Panc1 (cell line): Measurements from ENCODE around the gene DCUN1D3.

Experiments
- POLR2AphosphoS5 ChIP-seq: IDR thresholded peaks from 2 replicates; pipeline ENCODE4 v1.6.1; 2012; ENCODE audit warnings: mild to moderate bottlenecking, low read depth, low read length, moderate library complexity
- TF ChIP-seq, protein P1 (sequence below), 2 experiments: IDR thresholded peaks; 2 replicates each; pipeline ENCODE4 v1.6.1; 2011 to 2012; ENCODE audit warnings: low read depth in 2 of 2, control low read depth in 1 of 2, low read length in 1 of 2, mild to moderate bottlenecking in 1 of 2, moderate library complexity in 1 of 2; ENCODE audit not compliant: insufficient read depth in 1 of 2
- TF ChIP-seq, protein P2 (sequence below): fragments of 450-650 bp; IDR thresholded peaks from 2 replicates; pipeline ENCODE4 v1.5.1; 2017; ENCODE audit warnings: mild to moderate bottlenecking

DNA sequence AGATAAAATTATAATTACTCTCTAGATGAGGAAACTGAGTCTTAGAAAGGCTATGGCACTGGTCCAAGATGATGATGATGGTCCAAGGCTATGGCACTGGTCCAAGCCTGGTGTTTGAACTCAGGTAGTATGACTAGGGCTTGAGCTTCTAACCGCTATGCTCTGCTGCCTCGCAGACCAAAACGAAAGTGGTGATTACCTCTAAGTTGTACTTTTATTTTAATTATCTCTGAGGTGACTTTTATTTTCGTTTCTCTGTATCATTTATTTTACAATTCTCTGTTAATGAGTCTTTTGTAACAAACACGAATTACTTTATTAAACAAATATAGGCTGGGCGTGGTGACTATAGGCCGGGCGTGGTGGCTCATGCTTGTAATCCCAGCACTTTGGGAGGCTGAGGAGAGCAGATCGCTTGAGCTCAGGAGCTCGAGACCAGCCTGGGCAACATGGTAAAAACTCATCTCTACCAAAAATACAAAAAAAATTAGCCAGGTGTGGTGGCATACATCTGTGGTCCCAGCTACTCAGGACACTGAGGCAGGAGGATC is 88.2 kb downstream of the DCUN1D3 start:
- TF ChIP-seq POLR2AphosphoS5: no peak
- TF ChIP-seq, protein P1, sequence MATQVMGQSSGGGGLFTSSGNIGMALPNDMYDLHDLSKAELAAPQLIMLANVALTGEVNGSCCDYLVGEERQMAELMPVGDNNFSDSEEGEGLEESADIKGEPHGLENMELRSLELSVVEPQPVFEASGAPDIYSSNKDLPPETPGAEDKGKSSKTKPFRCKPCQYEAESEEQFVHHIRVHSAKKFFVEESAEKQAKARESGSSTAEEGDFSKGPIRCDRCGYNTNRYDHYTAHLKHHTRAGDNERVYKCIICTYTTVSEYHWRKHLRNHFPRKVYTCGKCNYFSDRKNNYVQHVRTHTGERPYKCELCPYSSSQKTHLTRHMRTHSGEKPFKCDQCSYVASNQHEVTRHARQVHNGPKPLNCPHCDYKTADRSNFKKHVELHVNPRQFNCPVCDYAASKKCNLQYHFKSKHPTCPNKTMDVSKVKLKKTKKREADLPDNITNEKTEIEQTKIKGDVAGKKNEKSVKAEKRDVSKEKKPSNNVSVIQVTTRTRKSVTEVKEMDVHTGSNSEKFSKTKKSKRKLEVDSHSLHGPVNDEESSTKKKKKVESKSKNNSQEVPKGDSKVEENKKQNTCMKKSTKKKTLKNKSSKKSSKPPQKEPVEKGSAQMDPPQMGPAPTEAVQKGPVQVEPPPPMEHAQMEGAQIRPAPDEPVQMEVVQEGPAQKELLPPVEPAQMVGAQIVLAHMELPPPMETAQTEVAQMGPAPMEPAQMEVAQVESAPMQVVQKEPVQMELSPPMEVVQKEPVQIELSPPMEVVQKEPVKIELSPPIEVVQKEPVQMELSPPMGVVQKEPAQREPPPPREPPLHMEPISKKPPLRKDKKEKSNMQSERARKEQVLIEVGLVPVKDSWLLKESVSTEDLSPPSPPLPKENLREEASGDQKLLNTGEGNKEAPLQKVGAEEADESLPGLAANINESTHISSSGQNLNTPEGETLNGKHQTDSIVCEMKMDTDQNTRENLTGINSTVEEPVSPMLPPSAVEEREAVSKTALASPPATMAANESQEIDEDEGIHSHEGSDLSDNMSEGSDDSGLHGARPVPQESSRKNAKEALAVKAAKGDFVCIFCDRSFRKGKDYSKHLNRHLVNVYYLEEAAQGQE (IDR thresholded peaks at IDR 0.05; ENCODE audit: insufficient read depth in 1 of 2, low read depth in 2 of 2, low read length in 1 of 2): no peak
- TF ChIP-seq, protein P2, sequence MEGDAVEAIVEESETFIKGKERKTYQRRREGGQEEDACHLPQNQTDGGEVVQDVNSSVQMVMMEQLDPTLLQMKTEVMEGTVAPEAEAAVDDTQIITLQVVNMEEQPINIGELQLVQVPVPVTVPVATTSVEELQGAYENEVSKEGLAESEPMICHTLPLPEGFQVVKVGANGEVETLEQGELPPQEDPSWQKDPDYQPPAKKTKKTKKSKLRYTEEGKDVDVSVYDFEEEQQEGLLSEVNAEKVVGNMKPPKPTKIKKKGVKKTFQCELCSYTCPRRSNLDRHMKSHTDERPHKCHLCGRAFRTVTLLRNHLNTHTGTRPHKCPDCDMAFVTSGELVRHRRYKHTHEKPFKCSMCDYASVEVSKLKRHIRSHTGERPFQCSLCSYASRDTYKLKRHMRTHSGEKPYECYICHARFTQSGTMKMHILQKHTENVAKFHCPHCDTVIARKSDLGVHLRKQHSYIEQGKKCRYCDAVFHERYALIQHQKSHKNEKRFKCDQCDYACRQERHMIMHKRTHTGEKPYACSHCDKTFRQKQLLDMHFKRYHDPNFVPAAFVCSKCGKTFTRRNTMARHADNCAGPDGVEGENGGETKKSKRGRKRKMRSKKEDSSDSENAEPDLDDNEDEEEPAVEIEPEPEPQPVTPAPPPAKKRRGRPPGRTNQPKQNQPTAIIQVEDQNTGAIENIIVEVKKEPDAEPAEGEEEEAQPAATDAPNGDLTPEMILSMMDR: no peak
